Panc1 (cell line): ENCODE measurements around the gene LYZL2. TPM values are rescaled to one million over a fixed set of nuclear protein-coding genes. Genes with fewer than 3 reads are reported as not detected.
"Not testable (repeated sequence)": the region's sequence is repeated elsewhere in the genome, so short reads cannot be mapped to it uniquely, and the experiment has no call there.

Experiments
- ATAC-seq: fragments of 200-7000 bp; cut with Tn5 transposase; 2 replicates; pipeline ENCODE4 v1.9.1; 2020; ENCODE audit warnings: mild to moderate bottlenecking, moderate library complexity
- BruUV-seq: library from RNA; stranded (reverse); fragments of 400-500 nt; replicated peaks from 2 replicates; lab custom pipeline; 2021; lab: Mats Ljungman, UMichigan
- CTCF ChIA-PET: fragments of 300-600 bp; sonication (Branson Sonifier 250); formaldehyde crosslinking; loops from one replicate; lab custom pipeline; 2022; ENCODE audit warnings: antibody characterized with exemption; lab: Charles Lee
- POLR2A ChIA-PET: fragments of 300-600 bp; sonication (Branson Sonifier 250); formaldehyde crosslinking; loops from one replicate; lab custom pipeline; 2022; ENCODE audit warnings: antibody characterized with exemption; lab: Charles Lee
- DNase-seq: peaks from one replicate; pipeline ENCODE4 v3.0.0-alpha.2; 2010; ENCODE audit warnings: low read depth, low spot score
- H3K27ac ChIP-seq: 2 replicates; pipeline ENCODE4 v1.5.1; 2011; ENCODE audit warnings: mild to moderate bottlenecking, low read length, inconsistent platforms
- H3K27me3 ChIP-seq: fragments of 200-500 bp; sonication (Bioruptor generic); 2 replicates; pipeline ENCODE4 v1.6.0; 2014; ENCODE audit warnings: low read length, inconsistent platforms; ENCODE audit not compliant: control insufficient read depth, insufficient read depth
- H3K36me3 ChIP-seq: fragments of 200-500 bp; sonication (Bioruptor generic); 2 replicates; pipeline ENCODE4 v1.5.1; 2014; ENCODE audit warnings: inconsistent platforms, mild to moderate bottlenecking, low read length, moderate library complexity; ENCODE audit not compliant: control insufficient read depth, insufficient read depth
- H3K4me1 ChIP-seq: 2 replicates; pipeline ENCODE4 v1.5.1; 2011; ENCODE audit warnings: inconsistent platforms, mild to moderate bottlenecking, low read length, moderate library complexity; ENCODE audit not compliant: control insufficient read depth, insufficient read depth
- H3K4me3 ChIP-seq, 2 experiments: 2 replicates each; pipeline ENCODE4 v1.5.1; 2011 to 2012; ENCODE audit warnings: low read depth in 2 of 2, low read length in 2 of 2, mild to moderate bottlenecking in 2 of 2, inconsistent platforms in 1 of 2, moderate library complexity in 1 of 2
- H3K9me3 ChIP-seq: fragments of 200-500 bp; sonication (Bioruptor generic); 2 replicates; pipeline ENCODE4 v1.5.1; 2014; ENCODE audit warnings: low read depth, mild to moderate bottlenecking, inconsistent platforms, low read length, moderate library complexity; ENCODE audit not compliant: control insufficient read depth, insufficient read depth
- CTCF ChIP-seq: fragments of 450-650 bp; IDR thresholded peaks from 2 replicates; pipeline ENCODE4 v1.5.1; 2017; ENCODE audit warnings: mild to moderate bottlenecking
- POLR2AphosphoS5 ChIP-seq: IDR thresholded peaks from 2 replicates; pipeline ENCODE4 v1.6.1; 2012; ENCODE audit warnings: mild to moderate bottlenecking, low read depth, low read length, moderate library complexity
- REST ChIP-seq, 2 experiments: IDR thresholded peaks; 2 replicates each; pipeline ENCODE4 v1.6.1; 2011 to 2012; ENCODE audit warnings: low read depth in 2 of 2, control low read depth in 1 of 2, low read length in 1 of 2, mild to moderate bottlenecking in 1 of 2, moderate library complexity in 1 of 2; ENCODE audit not compliant: insufficient read depth in 1 of 2
- SIN3A ChIP-seq: IDR thresholded peaks from 2 replicates; pipeline ENCODE4 v1.6.1; 2012; ENCODE audit warnings: low read depth, mild to moderate bottlenecking, low read length, moderate library complexity, borderline replicate concordance; ENCODE audit not compliant: insufficient read depth
- TCF7L2 ChIP-seq: IDR thresholded peaks from 2 replicates; pipeline ENCODE4 v1.6.1; 2011; ENCODE audit warnings: mild to moderate bottlenecking, low read depth, low read length, inconsistent platforms
- in situ Hi-C: cut with HindIII; loops from 2 replicates; pipeline ENCODE4 v1.10.0; 2016; ENCODE audit warnings: low sequenced_read_pairs, low pct_unique_long_range_greater_than_20kb
- intact Hi-C: fragments of 100-400 bp; cut with micrococcal nuclease; formaldehyde crosslinking; loops from one replicate; pipeline ENCODE4 v1.10.0; 2022; ENCODE audit not compliant: unreplicated experiment
- total RNA-seq: library from RNA; stranded (reverse); gene quantifications from one replicate; pipeline ENCODE4 v1.2.1, GENCODE V29; 2021; ENCODE audit not compliant: unreplicated experiment

The LYZL2 gene
- total RNA-seq, 1 experiment from 2014 or later = not detected

GRCh38 chr10:30606313-30606712 is 23.2 kb downstream of the LYZL2 start:
- intact Hi-C loops = no loop called here
- H3K9me3 ChIP-seq = no peaks in the 10 kb centered on the region
- ChIA-PET CTCF (no interaction called here), POLR2A (interaction anchor here (0.6 kb wide), 1 partner anchor 1075 kb away, joined by 3 read pairs; no protein-coding TSS in a partner anchor)
- ATAC-seq (no peak), DNase-seq (no peak)
- no peak overlapping the region for H3K4me3 ChIP-seq
- no peaks in the 10 kb centered on the region for H3K4me1 ChIP-seq
- no TSS peak for BruUV-seq
- H3K36me3 ChIP-seq = no peaks in the 10 kb centered on the region
- H3K27me3 ChIP-seq = no peaks in the 10 kb centered on the region
- in situ Hi-C loops = no loop called here
- H3K27ac ChIP-seq = no peak overlapping the region
- no peak for TF ChIP-seq SIN3A

- in situ Hi-C loops, H3K36me3 ChIP-seq, H3K4me1 ChIP-seq, intact Hi-C loops, H3K4me3 ChIP-seq, DNase-seq, H3K27me3 ChIP-seq, H3K27ac ChIP-seq, BruUV-seq, H3K9me3 ChIP-seq, POLR2A ChIA-PET, CTCF ChIA-PET: not testable (repeated sequence)
- ATAC-seq = 0 out of 2 replicates have a peak, but pooled peaks have one; percentile 17
Observed at GRCh38 chr10:30605341-30606121, 24.0 kb downstream of the LYZL2 start.

- no peaks in the 10 kb centered on the region for H3K36me3 ChIP-seq
- intact Hi-C loops = no loop called here
- DNase-seq (no peak), ATAC-seq (no peak)
- BruUV-seq = no TSS peak
- POLR2A ChIA-PET = no interaction called here
- CTCF ChIA-PET = interaction anchor here (0.6 kb wide), 1 partner anchor 385 kb away, joined by 3 read pairs; no protein-coding TSS in a partner anchor
- H3K27ac ChIP-seq = no peak overlapping the region
- no peaks in the 10 kb centered on the region for H3K27me3 ChIP-seq
- no peaks in the 10 kb centered on the region for H3K4me1 ChIP-seq
- no peaks in the 10 kb centered on the region for H3K9me3 ChIP-seq
- in situ Hi-C loops = no loop called here
- H3K4me3 ChIP-seq = no peak overlapping the region
- TF ChIP-seq POLR2AphosphoS5 (no peak), TCF7L2 (no peak), SIN3A (no peak)
Observed at GRCh38 chr10:30603589-30603988, 26.0 kb downstream of the LYZL2 start.

- H3K36me3 ChIP-seq = no peaks in the 10 kb centered on the region
- DNase-seq (no peak), ATAC-seq (no peak)
- H3K27ac ChIP-seq = no peak overlapping the region
- ChIA-PET POLR2A (no interaction called here), CTCF (interaction anchor here (0.6 kb wide), 1 partner anchor 384 kb away, joined by 3 read pairs; no protein-coding TSS in a partner anchor)
- in situ Hi-C loops = no loop called here
- BruUV-seq = no TSS peak
- H3K27me3 ChIP-seq = no peaks in the 10 kb centered on the region
- no peaks in the 10 kb centered on the region for H3K4me1 ChIP-seq
- H3K9me3 ChIP-seq = no peaks in the 10 kb centered on the region
- H3K4me3 ChIP-seq = no peak overlapping the region
- TF ChIP-seq SIN3A (no peak), TCF7L2 (no peak), POLR2AphosphoS5 (no peak), CTCF (no peak), REST (IDR thresholded peaks at IDR 0.05; ENCODE audit: insufficient read depth in 1 of 2, low read depth in 2 of 2, low read length in 1 of 2) (no peak)
- intact Hi-C loops = no loop called here
Observed at GRCh38 chr10:30602747-30603146, 26.8 kb downstream of the LYZL2 start.
